Type B pancreatic cell (in vitro differentiated cells): ENCODE data around the gene ORAI3. TPM values are rescaled to one million over a fixed set of nuclear protein-coding genes. Genes with fewer than 3 reads are reported as not detected.

Experiments
- DNase-seq: peaks from one replicate; pipeline ENCODE4 v3.0.0; 2021; ENCODE audit warnings: mixed read lengths; ENCODE audit not compliant: unreplicated experiment; ENCODE audit errors: extremely low spot score
- H3K27ac Mint-ChIP-seq: 2 replicates; pipeline ENCODE4 v1.8.0; 2021; ENCODE audit warnings: mild to moderate bottlenecking, mixed read lengths
- H3K27me3 Mint-ChIP-seq: 2 replicates; pipeline ENCODE4 v1.8.0; 2021; ENCODE audit warnings: mixed read lengths
- H3K36me3 Mint-ChIP-seq: 2 replicates; pipeline ENCODE4 v1.8.0; 2021; ENCODE audit warnings: mixed read lengths
- H3K4me1 Mint-ChIP-seq: one replicate; pipeline ENCODE4 v1.8.0; 2021; ENCODE audit warnings: mixed read lengths; ENCODE audit not compliant: unreplicated experiment
- H3K4me3 Mint-ChIP-seq: 2 replicates; pipeline ENCODE4 v1.8.0; 2021; ENCODE audit warnings: mild to moderate bottlenecking, mixed read lengths
- H3K9me3 Mint-ChIP-seq: 2 replicates; pipeline ENCODE4 v1.8.0; 2021; ENCODE audit warnings: mixed read lengths
- total RNA-seq: library from RNA; stranded (reverse); gene quantifications from 2 replicates; pipeline ENCODE4 v1.2.1, GENCODE V29; 2021; ENCODE audit warnings: low replicate concordance
- TF ChIP-seq, protein P1 (sequence below): fragments of 200-600 bp; sonication (generic); conservative IDR thresholded peaks from 2 replicates; pipeline ENCODE4 v1.5.0; 2021; ENCODE audit warnings: antibody characterized with exemption, mild to moderate bottlenecking

The ORAI3 gene
- total RNA-seq, 1 donor from 2014 or later, result 18.7 TPM

GRCh38 chr16:30983898-30984610 is 35.2 kb downstream of the ORAI3 start:
- Mint-ChIP-seq H3K4me3 (no peak overlapping the region), H3K27me3 (no peaks in the 10 kb centered on the region)

DNA sequence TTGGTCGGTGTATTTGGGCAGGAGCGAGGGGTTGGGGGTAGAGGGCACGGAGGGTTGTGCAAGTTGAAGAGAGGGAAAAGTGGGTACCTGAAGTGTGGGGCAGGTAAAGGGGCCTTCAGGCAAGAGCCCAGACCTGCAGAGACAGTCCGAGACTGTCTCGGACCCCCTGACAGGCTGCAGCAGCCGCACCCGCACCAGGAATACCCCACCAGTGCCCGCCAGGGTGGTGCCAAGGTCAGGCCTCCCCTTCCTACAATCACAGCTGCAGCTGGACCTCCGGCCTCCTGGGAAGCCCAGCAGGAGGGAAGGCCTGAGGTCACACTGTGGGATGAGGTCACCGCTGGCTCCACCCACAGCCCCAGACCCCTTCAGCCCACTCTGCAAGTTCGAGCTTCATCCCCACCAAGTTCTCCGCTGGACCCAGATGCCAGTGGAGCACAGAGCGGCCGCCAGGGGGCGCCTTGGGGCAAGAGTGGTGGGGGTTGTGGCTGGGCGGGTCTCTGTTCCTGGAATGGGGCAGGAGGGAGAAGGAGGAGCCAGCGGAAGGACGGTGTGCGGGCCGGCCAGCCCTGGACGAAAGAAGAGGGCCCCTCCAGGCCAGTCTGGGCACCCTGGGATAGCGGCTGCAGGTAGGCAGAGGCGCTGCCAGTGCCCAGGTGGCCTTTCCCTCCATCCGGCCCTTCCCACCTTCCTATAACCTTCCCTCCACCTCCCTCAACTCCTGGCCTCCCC is 36.0 kb downstream of the ORAI3 start, which contains the start of gene HSD3B7:
Gene HSD3B7, plus strand, starts transcription at position 539 of the 732 bp plus-strand sequence. CDS start 452 bp downstream, outside the sequence.
- Mint-ChIP-seq H3K36me3 (no peaks in the 10 kb centered on the region), H3K27ac (no peak within 1 kb of the TSS), H3K4me1 (no peaks in the 10 kb centered on the region), H3K27me3 (no peaks in the 10 kb centered on the region), H3K4me3 (peak within 1 kb of the TSS; percentile 75), H3K9me3 (no peaks in the 10 kb centered on the region)
- DNase-seq, result peak; percentile 95
- TF ChIP-seq, protein P1, sequence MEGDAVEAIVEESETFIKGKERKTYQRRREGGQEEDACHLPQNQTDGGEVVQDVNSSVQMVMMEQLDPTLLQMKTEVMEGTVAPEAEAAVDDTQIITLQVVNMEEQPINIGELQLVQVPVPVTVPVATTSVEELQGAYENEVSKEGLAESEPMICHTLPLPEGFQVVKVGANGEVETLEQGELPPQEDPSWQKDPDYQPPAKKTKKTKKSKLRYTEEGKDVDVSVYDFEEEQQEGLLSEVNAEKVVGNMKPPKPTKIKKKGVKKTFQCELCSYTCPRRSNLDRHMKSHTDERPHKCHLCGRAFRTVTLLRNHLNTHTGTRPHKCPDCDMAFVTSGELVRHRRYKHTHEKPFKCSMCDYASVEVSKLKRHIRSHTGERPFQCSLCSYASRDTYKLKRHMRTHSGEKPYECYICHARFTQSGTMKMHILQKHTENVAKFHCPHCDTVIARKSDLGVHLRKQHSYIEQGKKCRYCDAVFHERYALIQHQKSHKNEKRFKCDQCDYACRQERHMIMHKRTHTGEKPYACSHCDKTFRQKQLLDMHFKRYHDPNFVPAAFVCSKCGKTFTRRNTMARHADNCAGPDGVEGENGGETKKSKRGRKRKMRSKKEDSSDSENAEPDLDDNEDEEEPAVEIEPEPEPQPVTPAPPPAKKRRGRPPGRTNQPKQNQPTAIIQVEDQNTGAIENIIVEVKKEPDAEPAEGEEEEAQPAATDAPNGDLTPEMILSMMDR, result peak; percentile 96

More at GRCh38 chr16:30983898-30984610, 35.2 kb downstream of the ORAI3 start:
- DNase-seq, result no peak
- H3K4me1 Mint-ChIP-seq, result no peaks in the 10 kb centered on the region
- H3K9me3 Mint-ChIP-seq, result no peaks in the 10 kb centered on the region
- TF ChIP-seq, protein P1, result no peak
- H3K27ac Mint-ChIP-seq, result no peak overlapping the region
- no peaks in the 10 kb centered on the region for H3K36me3 Mint-ChIP-seq

DNA sequence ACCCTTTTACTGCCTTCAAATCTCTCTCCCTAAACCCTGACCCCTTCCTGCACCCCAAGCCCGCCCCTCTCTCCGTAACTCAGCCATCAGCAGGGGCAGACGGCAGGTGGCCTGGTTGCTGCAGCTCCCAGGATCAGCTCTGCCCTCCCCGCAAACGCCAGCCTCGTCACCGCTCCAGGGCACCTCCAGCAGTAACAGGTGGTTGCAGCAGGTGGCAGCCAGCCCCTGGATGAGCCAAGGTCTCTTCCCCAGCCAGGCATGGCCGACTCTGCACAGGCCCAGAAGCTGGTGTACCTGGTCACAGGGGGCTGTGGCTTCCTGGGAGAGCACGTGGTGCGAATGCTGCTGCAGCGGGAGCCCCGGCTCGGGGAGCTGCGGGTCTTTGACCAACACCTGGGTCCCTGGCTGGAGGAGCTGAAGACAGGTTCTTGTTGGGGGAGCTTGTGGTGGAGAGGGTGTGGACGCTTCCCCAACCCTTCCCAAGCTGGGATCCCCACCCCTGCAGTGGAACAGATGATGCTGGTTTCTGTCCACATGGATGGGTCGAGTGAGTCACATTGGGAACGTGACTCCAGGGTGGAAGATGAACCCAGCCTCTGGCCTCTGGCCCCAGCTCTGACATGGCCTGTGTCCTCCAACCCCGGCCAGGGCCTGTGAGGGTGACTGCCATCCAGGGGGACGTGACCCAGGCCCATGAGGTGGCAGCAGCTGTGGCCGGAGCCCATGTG is 36.7 kb downstream of the ORAI3 start:
- Mint-ChIP-seq H3K27ac (no peak overlapping the region), H3K4me3 (peak overlapping the region; percentile 75), H3K9me3 (no peaks in the 10 kb centered on the region), H3K4me1 (no peaks in the 10 kb centered on the region), H3K27me3 (no peaks in the 10 kb centered on the region), H3K36me3 (no peaks in the 10 kb centered on the region)
- DNase-seq, result no peak
- TF ChIP-seq, protein P1, result no peak

DNA sequence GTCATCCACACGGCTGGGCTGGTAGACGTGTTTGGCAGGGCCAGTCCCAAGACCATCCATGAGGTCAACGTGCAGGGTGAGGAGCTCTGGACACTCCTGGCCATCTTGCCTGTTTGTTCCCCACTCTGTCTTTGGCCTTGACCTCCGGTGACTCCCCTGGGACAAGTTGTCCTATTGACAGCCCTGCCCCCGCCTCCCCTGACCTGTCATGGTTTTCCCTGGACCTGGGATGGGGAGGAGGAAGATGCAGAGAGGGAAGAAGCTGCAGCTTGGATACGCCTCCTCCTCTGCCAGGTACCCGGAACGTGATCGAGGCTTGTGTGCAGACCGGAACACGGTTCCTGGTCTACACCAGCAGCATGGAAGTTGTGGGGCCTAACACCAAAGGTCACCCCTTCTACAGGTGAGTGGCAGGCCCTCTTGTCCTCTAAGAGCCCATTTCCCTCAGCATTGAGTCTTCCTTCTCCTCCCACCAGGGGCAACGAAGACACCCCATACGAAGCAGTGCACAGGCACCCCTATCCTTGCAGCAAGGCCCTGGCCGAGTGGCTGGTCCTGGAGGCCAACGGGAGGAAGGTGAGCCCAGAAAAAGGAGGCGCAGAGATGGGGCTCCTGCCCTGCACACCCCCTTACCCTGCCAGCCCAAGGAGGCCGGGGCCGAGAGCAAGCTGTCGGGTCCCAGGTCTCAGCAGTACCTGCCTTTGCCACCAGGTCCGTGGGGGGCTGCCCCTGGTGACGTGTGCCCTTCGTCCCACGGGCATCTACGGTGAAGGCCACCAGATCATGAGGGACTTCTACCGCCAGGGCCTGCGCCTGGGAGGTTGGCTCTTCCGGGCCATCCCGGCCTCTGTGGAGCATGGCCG is 37.5 kb downstream of the ORAI3 start:
- H3K4me3 Mint-ChIP-seq, result no peak overlapping the region
- no peaks in the 10 kb centered on the region for H3K4me1 Mint-ChIP-seq
- H3K27ac Mint-ChIP-seq, result no peak overlapping the region
- H3K9me3 Mint-ChIP-seq, result no peaks in the 10 kb centered on the region
- DNase-seq, result no peak
- no peaks in the 10 kb centered on the region for H3K27me3 Mint-ChIP-seq
- no peaks in the 10 kb centered on the region for H3K36me3 Mint-ChIP-seq
- TF ChIP-seq, protein P1, result no peak

DNA sequence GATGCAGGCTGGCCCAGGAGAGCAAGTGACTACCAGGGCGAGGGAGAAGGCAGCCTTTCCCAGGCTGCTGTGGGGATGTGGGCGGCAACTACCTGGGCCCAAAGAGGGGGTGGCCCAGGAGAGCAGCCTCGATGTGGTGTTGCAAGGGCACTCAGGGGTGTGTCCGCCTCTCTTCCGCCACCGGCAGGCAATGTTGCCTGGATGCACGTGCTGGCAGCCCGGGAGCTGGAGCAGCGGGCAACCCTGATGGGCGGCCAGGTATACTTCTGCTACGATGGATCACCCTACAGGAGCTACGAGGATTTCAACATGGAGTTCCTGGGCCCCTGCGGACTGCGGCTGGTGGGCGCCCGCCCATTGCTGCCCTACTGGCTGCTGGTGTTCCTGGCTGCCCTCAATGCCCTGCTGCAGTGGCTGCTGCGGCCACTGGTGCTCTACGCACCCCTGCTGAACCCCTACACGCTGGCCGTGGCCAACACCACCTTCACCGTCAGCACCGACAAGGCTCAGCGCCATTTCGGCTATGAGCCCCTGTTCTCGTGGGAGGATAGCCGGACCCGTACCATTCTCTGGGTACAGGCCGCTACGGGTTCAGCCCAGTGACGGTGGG is 38.8 kb downstream of the ORAI3 start:
- Mint-ChIP-seq H3K9me3 (no peaks in the 10 kb centered on the region), H3K4me3 (no peak overlapping the region), H3K4me1 (no peaks in the 10 kb centered on the region), H3K36me3 (no peaks in the 10 kb centered on the region), H3K27ac (no peak overlapping the region), H3K27me3 (no peaks in the 10 kb centered on the region)
- TF ChIP-seq, protein P1, result no peak
- DNase-seq, result no peak
